Stimulated activated CD4-positive, alpha-beta T cell treated with anti-CD3 and anti-CD28 coated beads, Interleukin-1b, Interleukin-23, amount 100 ng/mL, for 4 hours (primary cell): ENCODE measurements around the gene CADM1.

ENCODE experiments used
- DNase-seq, 2 donors: peaks; one replicate each; pipeline ENCODE4 v3.0.0-alpha.2; 2020; ENCODE audit warnings: low read depth in 2 of 2

CADM1 gene

GRCh38 chr11:115398333-115399080 is 105.7 kb downstream of the CADM1 start:
- no peak for DNase-seq

GRCh38 chr11:115396533-115396932 is 107.7 kb downstream of the CADM1 start:
- DNase-seq: no peak

- no peak for DNase-seq
Measured at GRCh38 chr11:115393950-115394349, 110.3 kb downstream of the CADM1 start.

GRCh38 chr11:115391598-115391997 is 112.6 kb downstream of the CADM1 start:
- DNase-seq: no peak

GRCh38 chr11:115391160-115391559 is 113.1 kb downstream of the CADM1 start:
- DNase-seq: no peak

GRCh38 chr11:115390441-115390840 is 113.8 kb downstream of the CADM1 start:
- no peak for DNase-seq

- no peak for DNase-seq
Measured at GRCh38 chr11:115389790-115390189, 114.4 kb downstream of the CADM1 start.

- no peak for DNase-seq
Measured at GRCh38 chr11:115385226-115385625, 119.0 kb downstream of the CADM1 start.

GRCh38 chr11:115384236-115384635 is 120.0 kb downstream of the CADM1 start:
- DNase-seq: no peak

GRCh38 chr11:115383431-115383830 is 120.8 kb downstream of the CADM1 start:
- DNase-seq: no peak

GRCh38 chr11:115379528-115379927 is 124.7 kb downstream of the CADM1 start:
- DNase-seq: no peak

GRCh38 chr11:115378557-115378956 is 125.7 kb downstream of the CADM1 start:
- DNase-seq: no peak

GRCh38 chr11:115377882-115378296 is 126.3 kb downstream of the CADM1 start:
- DNase-seq: no peak

GRCh38 chr11:115368616-115369015 is 135.6 kb downstream of the CADM1 start:
- no peak for DNase-seq

- DNase-seq: no peak
Measured at GRCh38 chr11:115366826-115367225, 137.4 kb downstream of the CADM1 start.

GRCh38 chr11:115365907-115366306 is 138.3 kb downstream of the CADM1 start:
- DNase-seq: no peak

GRCh38 chr11:115364896-115365295 is 139.3 kb downstream of the CADM1 start:
- DNase-seq: no peak

GRCh38 chr11:115363921-115364320 is 140.3 kb downstream of the CADM1 start:
- DNase-seq: no peak

- DNase-seq: no peak
Measured at GRCh38 chr11:115363426-115363825, 140.8 kb downstream of the CADM1 start.

- DNase-seq: no peak
Measured at GRCh38 chr11:115362997-115363396, 141.2 kb downstream of the CADM1 start.

GRCh38 chr11:115361025-115361424 is 143.2 kb downstream of the CADM1 start:
- no peak for DNase-seq

GRCh38 chr11:115360186-115360824 is 143.9 kb downstream of the CADM1 start:
- DNase-seq: no peak

- DNase-seq: no peak
Measured at GRCh38 chr11:115357066-115357465, 147.1 kb downstream of the CADM1 start.
